ENCODE data around the gene ZFAND6.

ZFAND6 gene

DNA sequence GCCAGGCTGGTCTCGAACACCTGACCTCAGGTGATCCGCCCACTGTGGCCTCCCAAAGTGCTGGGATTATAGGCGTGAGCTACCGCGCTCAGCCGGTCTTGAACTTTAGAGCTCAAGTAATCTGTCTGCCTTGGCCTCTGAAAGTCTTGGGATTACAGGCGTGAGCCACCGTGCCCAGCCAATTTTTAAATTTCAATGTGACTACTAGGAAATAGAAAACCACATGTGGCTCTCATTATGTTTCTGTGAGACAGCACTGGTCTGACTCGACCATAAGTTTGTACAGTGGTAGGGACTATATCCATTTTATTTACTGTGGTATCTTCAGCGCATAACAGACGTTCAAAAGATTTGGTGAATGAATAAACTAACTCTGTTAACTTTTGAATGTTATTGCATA is 9.1 kb downstream of the ZFAND6 start:
- no peak overlapping the region for H3K4me3 ChIP-seq (ENCODE audit: low read depth, low read length)
- DNase-seq (ENCODE audit: low read depth), result no peak
- in situ Hi-C loops (cut with HindIII; ENCODE audit: low sequenced_read_pairs), result no loop called here
- TF ChIP-seq CTCF (IDR thresholded peaks at IDR 0.05; ENCODE audit: low read depth, low read length, missing control alignments), result no peak

DNA sequence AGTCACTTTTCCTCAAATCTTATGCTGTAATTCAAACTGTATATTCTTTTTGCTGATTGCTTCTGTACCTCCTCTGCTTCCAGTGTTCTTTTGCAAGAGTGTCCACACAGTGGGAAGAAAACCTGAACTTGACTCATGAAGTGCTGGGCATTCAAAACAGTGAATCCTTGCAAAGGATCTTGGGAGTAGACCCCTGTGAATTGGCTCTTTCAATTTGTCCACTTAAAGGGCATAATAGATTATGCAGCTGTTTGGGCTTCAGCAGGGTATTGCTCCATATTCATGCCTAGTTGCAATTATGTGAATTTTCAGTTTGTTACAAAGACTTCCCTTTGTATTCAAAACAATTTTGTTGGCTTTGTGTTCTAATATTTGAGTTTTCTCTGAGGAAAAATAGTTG is 11.4 kb downstream of the ZFAND6 start:
- no peak overlapping the region for H3K4me3 ChIP-seq (ENCODE audit: low read depth, low read length)
- no peak for DNase-seq (ENCODE audit: low read depth)
- TF ChIP-seq CTCF (IDR thresholded peaks at IDR 0.05; ENCODE audit: low read depth, low read length, missing control alignments), result no peak
- in situ Hi-C loops (cut with HindIII; ENCODE audit: low sequenced_read_pairs), result no loop called here

- no peak overlapping the region for H3K4me3 ChIP-seq (ENCODE audit: low read depth, low read length)
- DNase-seq (ENCODE audit: low read depth), result no peak
- in situ Hi-C loops (cut with HindIII; ENCODE audit: low sequenced_read_pairs), result no loop called here
- no peak for TF ChIP-seq CTCF (IDR thresholded peaks at IDR 0.05; ENCODE audit: low read depth, low read length, missing control alignments)
Observed at GRCh38 chr15:80071652-80072051, 12.2 kb downstream of the ZFAND6 start.

DNA sequence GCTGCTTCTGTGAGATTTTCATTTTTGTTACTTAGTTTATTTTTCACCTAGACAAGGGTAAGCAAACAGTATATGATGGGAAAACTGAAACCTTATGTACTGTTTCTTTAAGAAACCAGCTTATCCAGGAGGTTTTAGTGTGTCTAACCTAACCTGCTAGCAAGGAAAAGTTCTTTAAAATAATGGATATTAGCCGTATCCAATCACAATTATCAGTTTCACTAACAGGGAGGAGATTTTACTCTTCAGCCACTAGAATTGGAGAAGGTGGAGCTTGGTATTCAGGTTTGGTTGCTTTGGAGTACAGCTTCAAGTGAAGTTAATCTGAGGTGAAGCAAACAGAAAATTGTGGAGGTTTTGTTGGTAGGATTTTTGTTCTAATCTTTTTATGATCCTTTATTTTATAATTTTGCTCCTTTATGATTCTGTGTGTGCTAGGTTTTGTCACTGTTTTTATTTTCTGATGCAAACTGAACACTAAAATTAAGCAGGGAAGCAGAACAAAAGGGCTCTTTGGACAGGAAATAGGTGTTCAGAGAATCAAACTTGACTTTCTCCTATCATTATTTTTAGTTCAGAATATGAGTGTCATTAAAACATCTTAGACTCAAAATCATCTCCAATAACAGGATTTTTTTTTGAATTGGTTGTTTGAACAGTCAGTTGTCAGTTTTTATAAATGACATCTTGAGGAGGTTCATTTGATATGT is 13.0 kb downstream of the ZFAND6 start:
- in situ Hi-C loops (cut with HindIII; ENCODE audit: low sequenced_read_pairs), result no loop called here
- peak; percentile 79 for DNase-seq (ENCODE audit: low read depth)
- no peak for TF ChIP-seq CTCF (IDR thresholded peaks at IDR 0.05; ENCODE audit: low read depth, low read length, missing control alignments)
- peak overlapping the region; percentile 49 for H3K4me3 ChIP-seq (ENCODE audit: low read depth, low read length)

- DNase-seq (ENCODE audit: low read depth), result no peak
- in situ Hi-C loops (cut with HindIII; ENCODE audit: low sequenced_read_pairs), result no loop called here
- H3K4me3 ChIP-seq (ENCODE audit: low read depth, low read length), result peak overlapping the region; percentile 49
- no peak for TF ChIP-seq CTCF (IDR thresholded peaks at IDR 0.05; ENCODE audit: low read depth, low read length, missing control alignments)
Observed at GRCh38 chr15:80073197-80073596, 13.7 kb downstream of the ZFAND6 start.

DNA sequence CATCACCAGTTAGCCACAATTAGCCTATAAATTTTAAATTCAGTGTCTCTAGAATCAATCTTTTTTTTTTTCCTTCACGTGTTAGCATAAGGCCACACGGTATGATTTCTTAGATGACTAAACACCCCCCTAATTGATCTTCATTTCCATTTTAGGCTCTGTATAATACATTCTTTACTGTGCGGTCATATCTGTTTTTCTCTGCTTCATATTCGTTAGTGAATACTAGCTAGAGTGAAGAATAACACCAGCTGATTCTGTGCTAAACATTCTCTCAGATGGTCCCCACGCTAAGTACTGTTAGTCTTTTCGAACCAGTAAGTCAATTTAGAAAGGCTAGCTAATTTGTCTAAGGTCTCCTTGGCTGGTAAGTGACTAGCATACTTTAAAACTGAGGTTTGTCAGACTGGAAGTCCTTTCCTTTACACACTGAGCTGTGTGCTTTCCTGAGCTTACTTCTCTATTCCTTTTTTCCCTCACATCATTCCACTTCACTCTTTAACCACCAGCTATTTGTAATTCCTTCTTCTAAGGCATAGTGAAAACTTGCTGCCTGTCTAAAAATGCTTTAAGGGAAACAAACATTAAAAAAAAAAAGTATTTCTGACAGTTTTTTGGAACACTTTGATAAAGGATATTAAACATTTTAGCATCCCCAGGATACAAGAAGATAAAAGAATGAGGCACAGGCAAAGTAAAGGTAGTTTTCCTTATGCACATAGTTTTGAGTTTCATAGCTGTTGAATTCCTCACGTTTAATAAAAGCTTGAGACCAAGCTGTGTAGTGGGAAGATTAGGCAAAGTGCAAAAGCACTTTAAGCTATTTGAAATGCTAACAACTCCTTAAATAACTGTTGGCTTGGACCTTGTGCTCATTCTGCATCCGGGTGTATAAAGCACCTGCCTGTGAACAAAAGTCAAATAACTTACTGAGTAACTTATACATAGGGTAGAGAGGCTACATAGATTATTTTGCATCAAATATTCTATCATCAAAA is 17.1 kb downstream of the ZFAND6 start:
- no peak for TF ChIP-seq CTCF (IDR thresholded peaks at IDR 0.05; ENCODE audit: low read depth, low read length, missing control alignments)
- in situ Hi-C loops (cut with HindIII; ENCODE audit: low sequenced_read_pairs), result no loop called here
- DNase-seq (ENCODE audit: low read depth), result no peak
- H3K4me3 ChIP-seq (ENCODE audit: low read depth, low read length), result no peak overlapping the region

All from astrocyte of the cerebellum (primary cell).